RWPE1 (cell line): ENCODE data around the gene PSENEN.
A peak's percentile ranks its signal among the peaks of the same experiment; 100 is the strongest.

Experiments used
- CTCF ChIA-PET: fragments of 350-600 bp; sonication (Branson Sonifier 250); formaldehyde crosslinking; extraction: SDS; loops from one replicate; lab custom pipeline; 2021; lab: Yijun Ruan, JAX
- POLR2A ChIA-PET: fragments of 400-600 bp; formaldehyde crosslinking; extraction: SDS; loops from one replicate; lab custom pipeline; 2020; ENCODE audit warnings: antibody characterized with exemption; ENCODE audit not compliant: low non-redundant PET; lab: Yijun Ruan, JAX
- DNase-seq: peaks from one replicate; pipeline ENCODE4 v3.0.0; 2012; ENCODE audit warnings: low spot score
- H3K27ac ChIP-seq: fragments of 450-650 bp; 2 replicates; pipeline ENCODE4 v1.5.1; 2017
- CTCF ChIP-seq: fragments of 450-650 bp; conservative IDR thresholded peaks from 2 replicates; pipeline ENCODE4 v1.5.1; 2017; ENCODE audit warnings: low read depth, mild to moderate bottlenecking

PSENEN gene

GRCh38 chr19:35727053-35727955 is 18.1 kb upstream of the PSENEN start:
- no peak overlapping the region for H3K27ac ChIP-seq
- TF ChIP-seq CTCF = no peak
- no peak for DNase-seq
- ChIA-PET POLR2A (no interaction called here), CTCF (interaction anchor here (0.6 kb wide), 1 partner anchor 15 kb away, joined by 3 read pairs; no protein-coding TSS in a partner anchor)

DNA sequence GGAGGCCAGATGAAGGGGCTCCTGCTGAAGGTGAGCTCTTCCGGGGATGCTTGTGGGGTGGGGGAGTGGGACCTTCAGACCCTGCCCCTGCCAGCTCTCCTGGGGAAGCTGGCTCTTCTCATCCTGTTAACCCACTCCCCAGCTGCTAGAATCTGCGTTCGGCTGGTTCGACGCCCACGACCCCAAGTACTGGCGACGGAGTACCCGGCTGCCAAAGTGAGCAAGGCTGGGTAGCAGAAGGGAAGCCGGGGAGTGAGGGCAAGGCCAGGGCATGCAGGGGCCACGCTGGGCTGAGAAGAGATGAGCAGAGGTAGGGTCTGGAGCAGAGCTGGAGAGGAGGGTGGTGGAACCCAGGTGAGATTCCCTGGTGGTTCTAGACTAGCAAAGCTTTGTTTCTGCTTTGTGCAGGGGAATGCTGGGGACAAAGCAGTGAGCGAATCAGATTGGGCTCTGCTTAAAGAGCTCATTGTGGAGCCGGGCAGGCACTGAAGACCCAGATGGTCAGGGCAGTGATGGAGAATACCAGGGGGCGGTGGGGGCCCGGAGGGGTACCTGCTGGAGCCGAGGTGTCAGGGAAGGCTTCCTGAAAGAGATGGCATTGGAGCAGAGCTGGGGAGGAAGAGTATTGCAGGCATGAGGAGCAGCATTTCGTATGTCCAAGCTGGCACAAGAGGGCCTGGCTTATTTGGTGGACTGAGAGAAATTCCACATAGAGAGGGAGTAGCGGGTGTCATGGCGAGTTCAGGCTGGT is 17.3 kb upstream of the PSENEN start:
- no peak for DNase-seq
- no peak for TF ChIP-seq CTCF
- no peak overlapping the region for H3K27ac ChIP-seq
- POLR2A ChIA-PET = no interaction called here
- CTCF ChIA-PET = interaction anchor here (0.6 kb wide), 1 partner anchor 14 kb away, joined by 3 read pairs; no protein-coding TSS in a partner anchor

GRCh38 chr19:35729021-35729420 is 16.4 kb upstream of the PSENEN start:
- no peak for DNase-seq
- no peak overlapping the region for H3K27ac ChIP-seq
- TF ChIP-seq CTCF = no peak
- CTCF ChIA-PET = no interaction called here
- POLR2A ChIA-PET = no interaction called here

GRCh38 chr19:35729763-35730162 is 15.7 kb upstream of the PSENEN start:
- ChIA-PET CTCF (no interaction called here), POLR2A (no interaction called here)
- no peak for TF ChIP-seq CTCF
- no peak overlapping the region for H3K27ac ChIP-seq
- no peak for DNase-seq

DNA sequence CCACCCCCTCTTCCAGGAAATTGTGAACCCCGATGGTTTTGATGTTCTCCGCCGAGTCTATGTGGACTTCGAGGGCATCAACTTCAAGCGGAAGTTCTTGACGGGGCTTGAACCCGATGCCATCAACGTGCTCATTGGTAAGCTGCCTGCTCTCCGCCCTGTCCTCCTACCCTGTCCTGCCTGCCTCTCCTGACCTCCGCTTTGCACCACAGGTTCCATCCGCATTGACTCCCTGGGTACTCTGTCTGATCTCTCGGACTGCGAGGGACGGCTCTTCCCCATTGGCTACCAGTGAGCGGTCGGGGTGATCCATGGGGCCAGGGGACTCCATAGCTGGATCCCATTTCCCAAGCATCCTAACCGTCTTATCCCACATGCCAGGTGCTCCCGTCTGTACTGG is 15.1 kb upstream of the PSENEN start:
- TF ChIP-seq CTCF = no peak
- DNase-seq = no peak
- CTCF ChIA-PET = interaction anchor here (0.7 kb wide), 1 partner anchor 18 kb away, joined by 6 read pairs; no protein-coding TSS in a partner anchor
- POLR2A ChIA-PET = interaction anchor here (0.6 kb wide), 1 partner anchor 513 kb away, joined by 3 read pairs; no protein-coding TSS in a partner anchor
- no peak overlapping the region; the same call in 1 of the 2 replicates for H3K27ac ChIP-seq

- TF ChIP-seq CTCF = no peak
- H3K27ac ChIP-seq = peak overlapping the region; percentile 2
- ChIA-PET POLR2A (no interaction called here), CTCF (no interaction called here)
- DNase-seq = no peak
Observed at GRCh38 chr19:35731353-35731752, 14.1 kb upstream of the PSENEN start.
